ENCODE measurements around the gene YKT6. TPM values are rescaled to one million over a fixed set of nuclear protein-coding genes. Genes with fewer than 3 reads are reported as not detected.

YKT6 gene
- total and polyA plus RNA-seq, 8 donors, result 57.0 to 88.2 (median 65.4) TPM

DNA sequence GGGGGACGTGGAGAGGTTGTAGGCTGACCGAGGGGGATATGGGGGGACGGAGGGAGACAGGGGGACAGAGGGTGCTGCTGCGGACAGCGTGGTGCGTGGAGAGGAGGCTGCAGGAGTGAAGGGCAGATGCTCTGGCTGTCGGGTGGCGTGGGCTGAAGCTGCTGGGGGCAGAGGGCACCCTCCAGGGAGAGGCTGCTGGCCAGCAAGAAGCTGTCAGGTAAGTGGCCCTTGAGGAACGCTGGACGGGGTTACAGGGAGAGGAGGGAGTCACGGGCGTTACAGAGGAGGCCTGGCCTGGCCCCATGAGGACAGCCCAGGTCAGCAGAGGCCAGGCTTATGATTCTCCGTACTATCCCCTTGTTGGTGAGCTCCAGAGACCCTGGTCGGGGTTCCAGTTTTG lies 27.1 kb downstream of the YKT6 start:
- intact Hi-C loops (cut with DNase I), result no loop called here
- TF ChIP-seq, protein P1, sequence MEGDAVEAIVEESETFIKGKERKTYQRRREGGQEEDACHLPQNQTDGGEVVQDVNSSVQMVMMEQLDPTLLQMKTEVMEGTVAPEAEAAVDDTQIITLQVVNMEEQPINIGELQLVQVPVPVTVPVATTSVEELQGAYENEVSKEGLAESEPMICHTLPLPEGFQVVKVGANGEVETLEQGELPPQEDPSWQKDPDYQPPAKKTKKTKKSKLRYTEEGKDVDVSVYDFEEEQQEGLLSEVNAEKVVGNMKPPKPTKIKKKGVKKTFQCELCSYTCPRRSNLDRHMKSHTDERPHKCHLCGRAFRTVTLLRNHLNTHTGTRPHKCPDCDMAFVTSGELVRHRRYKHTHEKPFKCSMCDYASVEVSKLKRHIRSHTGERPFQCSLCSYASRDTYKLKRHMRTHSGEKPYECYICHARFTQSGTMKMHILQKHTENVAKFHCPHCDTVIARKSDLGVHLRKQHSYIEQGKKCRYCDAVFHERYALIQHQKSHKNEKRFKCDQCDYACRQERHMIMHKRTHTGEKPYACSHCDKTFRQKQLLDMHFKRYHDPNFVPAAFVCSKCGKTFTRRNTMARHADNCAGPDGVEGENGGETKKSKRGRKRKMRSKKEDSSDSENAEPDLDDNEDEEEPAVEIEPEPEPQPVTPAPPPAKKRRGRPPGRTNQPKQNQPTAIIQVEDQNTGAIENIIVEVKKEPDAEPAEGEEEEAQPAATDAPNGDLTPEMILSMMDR (IDR thresholded peaks at IDR 0.05), result no peak
- ATAC-seq (no peak), DNase-seq (peak in 1 of 4 donors; percentile 60)
- no peak overlapping the region for H3K4me3 ChIP-seq
- H3K36me3 ChIP-seq, result no peaks in the 10 kb centered on the region
- H3K4me1 ChIP-seq, result no peaks in the 10 kb centered on the region
- H3K9me3 ChIP-seq, result no peaks in the 10 kb centered on the region
- peaks cover 8 to 34% of the 10 kb centered on the region in 2 donors for H3K27me3 ChIP-seq
- H3K27ac ChIP-seq, result no peak overlapping the region

DNA sequence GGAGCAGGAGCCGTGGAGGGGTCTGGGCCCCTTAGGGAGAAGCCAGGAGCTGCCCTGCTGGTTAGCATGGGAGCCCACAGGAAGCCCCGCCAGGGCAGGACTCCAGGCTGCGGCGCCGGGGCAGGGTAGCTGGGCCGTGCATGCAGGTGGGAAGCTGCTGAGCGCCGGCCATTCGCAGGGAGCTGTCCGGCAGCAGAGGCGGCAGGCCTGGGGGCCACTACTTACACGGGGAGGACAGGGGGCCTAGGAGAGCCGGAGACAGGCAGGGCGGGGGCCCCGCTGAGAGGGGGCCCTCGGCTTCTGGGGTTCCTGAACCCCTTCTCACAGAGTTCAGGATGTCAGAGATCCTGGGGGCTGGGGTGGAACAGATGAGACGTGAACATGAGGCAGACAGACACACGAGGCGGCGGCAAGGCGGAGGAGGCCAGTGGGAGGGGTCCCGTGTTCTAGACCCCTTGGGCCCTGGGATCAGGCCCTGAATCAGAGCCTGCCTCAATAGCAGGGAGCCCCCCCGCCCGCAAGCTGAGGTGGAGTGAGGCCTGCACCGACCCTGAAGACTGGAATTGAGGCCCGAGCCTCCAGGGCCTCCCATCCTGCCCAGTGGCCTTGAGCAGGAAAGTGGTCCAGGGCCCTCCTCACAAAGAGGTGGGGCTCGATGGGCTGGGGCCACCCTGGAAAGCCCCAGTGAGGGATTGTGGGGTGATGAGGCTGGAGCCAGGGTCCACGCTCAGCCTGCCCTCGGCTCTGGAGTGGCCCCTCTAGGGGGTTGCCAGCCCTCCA lies 28.0 kb downstream of the YKT6 start:
- intact Hi-C loops (cut with DNase I), result no loop called here
- H3K36me3 ChIP-seq, result no peaks in the 10 kb centered on the region
- ATAC-seq (no peak), DNase-seq (peak in 1 of 4 donors; percentile 73)
- no peak overlapping the region for H3K4me3 ChIP-seq
- no peak overlapping the region for H3K27ac ChIP-seq
- H3K4me1 ChIP-seq, result no peaks in the 10 kb centered on the region
- TF ChIP-seq, protein P1 (IDR thresholded peaks at IDR 0.05), result no peak
- peaks cover 8 to 37% of the 10 kb centered on the region in 2 donors for H3K27me3 ChIP-seq
- H3K9me3 ChIP-seq, result no peaks in the 10 kb centered on the region

DNA sequence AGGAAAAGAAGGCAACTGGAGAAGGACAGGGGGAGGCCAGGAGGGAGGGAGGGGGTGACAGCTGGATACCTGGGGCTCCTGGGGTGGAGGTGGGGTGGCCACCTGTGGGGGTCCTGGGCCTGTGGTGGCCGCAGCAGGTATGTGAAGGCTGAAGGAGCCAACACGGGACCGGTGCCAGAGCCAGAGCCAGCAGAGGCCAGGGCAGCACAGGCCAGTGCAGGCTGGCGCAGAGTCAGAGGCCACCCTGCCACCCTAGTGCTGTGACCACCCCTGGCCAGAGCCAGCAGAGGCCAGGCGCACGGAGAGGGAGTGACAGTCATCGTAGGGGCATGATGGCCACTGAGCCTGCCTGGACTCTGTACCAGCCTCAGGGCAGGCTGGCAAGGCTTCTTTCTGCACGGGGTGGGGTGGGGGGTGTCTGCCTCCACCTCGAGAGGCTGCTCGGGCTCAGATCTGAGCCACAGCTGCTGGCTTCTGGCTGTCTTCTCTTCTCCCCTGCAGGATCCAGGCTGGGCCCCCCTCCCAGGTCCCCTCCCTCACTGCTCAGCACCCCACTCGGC lies 28.8 kb downstream of the YKT6 start:
- Histone ChIP-seq H3K36me3 (no peaks in the 10 kb centered on the region), H3K27ac (no peak overlapping the region), H3K4me1 (no peaks in the 10 kb centered on the region), H3K4me3 (no peak overlapping the region), H3K27me3 (peaks cover 8 to 37% of the 10 kb centered on the region in 2 donors), H3K9me3 (no peaks in the 10 kb centered on the region)
- peak in 1 of 4 donors; percentile 66 for DNase-seq
- intact Hi-C loops (cut with DNase I), result no loop called here
- TF ChIP-seq, protein P1 (IDR thresholded peaks at IDR 0.05), result no peak
- ATAC-seq, result no peak

DNA sequence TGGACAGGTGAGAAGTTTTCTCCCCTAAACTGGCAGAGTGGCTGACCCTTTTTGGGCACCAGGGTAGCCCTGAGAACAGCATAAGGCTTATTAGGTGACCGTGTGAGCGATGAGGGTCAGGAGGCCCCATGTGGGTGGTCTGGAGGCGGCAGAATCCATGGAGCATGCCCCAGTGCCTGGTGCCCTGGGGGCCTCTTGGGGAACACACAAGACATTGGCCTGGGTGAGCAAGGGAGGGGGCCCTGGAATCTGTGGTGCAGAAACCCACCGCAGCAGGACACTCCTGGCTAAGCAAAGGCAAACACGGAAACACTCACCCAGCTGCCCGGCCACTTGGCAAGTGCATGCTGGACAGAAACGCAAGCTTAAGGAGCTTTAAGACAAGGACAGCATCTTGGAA lies 29.5 kb downstream of the YKT6 start:
- Histone ChIP-seq H3K4me1 (no peaks in the 10 kb centered on the region), H3K27me3 (peaks cover 7 to 31% of the 10 kb centered on the region in 2 donors), H3K9me3 (no peaks in the 10 kb centered on the region), H3K4me3 (no peak overlapping the region), H3K27ac (no peak overlapping the region), H3K36me3 (no peaks in the 10 kb centered on the region)
- ATAC-seq (no peak), DNase-seq (no peak)
- TF ChIP-seq, protein P1 (IDR thresholded peaks at IDR 0.05), result no peak
- intact Hi-C loops (cut with DNase I), result no loop called here

DNA sequence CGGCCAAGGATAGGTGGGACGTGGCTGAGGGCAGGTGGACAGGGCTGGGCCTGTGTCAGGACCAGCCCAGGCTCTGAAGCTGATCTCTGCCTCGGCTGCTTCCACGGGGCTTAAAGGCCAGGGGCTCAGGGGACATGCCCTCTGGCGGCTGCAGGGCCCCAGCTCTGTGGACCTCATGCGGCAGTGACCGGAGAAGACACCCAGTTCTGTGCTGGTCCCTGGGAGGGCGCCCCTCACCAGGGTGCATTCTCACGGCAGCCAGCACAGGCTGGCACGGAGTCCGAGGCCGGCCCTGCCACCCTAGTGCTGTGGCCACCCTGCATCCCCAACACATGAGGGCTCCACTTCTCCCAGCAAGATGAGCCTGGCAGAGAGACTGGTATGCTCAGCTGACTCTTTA lies 30.3 kb downstream of the YKT6 start:
- Histone ChIP-seq H3K4me3 (no peak overlapping the region), H3K27me3 (peaks cover 0 to 23% of the 10 kb centered on the region in 2 donors), H3K4me1 (no peaks in the 10 kb centered on the region), H3K9me3 (no peaks in the 10 kb centered on the region), H3K36me3 (no peaks in the 10 kb centered on the region), H3K27ac (no peak overlapping the region)
- TF ChIP-seq, protein P1 (IDR thresholded peaks at IDR 0.05), result no peak
- DNase-seq (no peak), ATAC-seq (no peak)
- intact Hi-C loops (cut with DNase I), result no loop called here

Measured in left lung (tissue), 10 donors.